Spleen (tissue), 11 donors: ENCODE measurements around the gene ITIH3. TPM values are rescaled to one million over a fixed set of nuclear protein-coding genes. Genes with fewer than 3 reads are reported as not detected.

ENCODE experiments used
- DNase-seq: peaks from one replicate; pipeline ENCODE4 v3.0.0-alpha.2; 2020
- H3K27ac ChIP-seq, 8 donors: fragments of 200-600 bp; sonication (generic) in 7 of 8; 1 replicate in 4 of 8; 2 replicates in 4 of 8; pipeline versions ENCODE4 v1.5.0 to v1.8.0; 2016 to 2021; ENCODE audit warnings: inconsistent platforms in 4 of 8, mild to moderate bottlenecking in 4 of 8, moderate library complexity in 1 of 8
- H3K27me3 ChIP-seq, 7 donors: fragments of 200-600 bp; sonication (generic) in 6 of 7; replicated peaks in 1 of 7; 1 replicate in 4 of 7; 2 replicates in 3 of 7; pipeline versions ENCODE4 v1.5.0 to v1.8.0; 2016 to 2021; ENCODE audit warnings: inconsistent platforms in 3 of 7, mild to moderate bottlenecking in 1 of 7
- H3K36me3 ChIP-seq, 6 donors: fragments of 200-600 bp; sonication (generic) in 5 of 6; 1 replicate in 4 of 6; 2 replicates in 2 of 6; pipeline versions ENCODE4 v1.5.0 to v1.8.0; 2016 to 2021; ENCODE audit warnings: inconsistent platforms in 2 of 6
- H3K4me1 ChIP-seq, 6 donors: fragments of 200-600 bp; sonication (generic) in 5 of 6; 1 replicate in 3 of 6; 2 replicates in 3 of 6; pipeline versions ENCODE4 v1.5.0 to v1.8.0; 2016 to 2021; ENCODE audit warnings: inconsistent platforms in 3 of 6
- H3K4me3 ChIP-seq, 8 donors: fragments of 200-600 bp; sonication (generic) in 7 of 8; 1 replicate in 4 of 8; 2 replicates in 4 of 8; pipeline versions ENCODE4 v1.5.0 to v1.8.0; 2016 to 2021; ENCODE audit warnings: inconsistent platforms in 4 of 8, mild to moderate bottlenecking in 4 of 8, moderate library complexity in 2 of 8
- H3K9me3 ChIP-seq, 8 donors: fragments of 200-600 bp; sonication (generic) in 7 of 8; 1 replicate in 4 of 8; 2 replicates in 4 of 8; pipeline versions ENCODE4 v1.5.0 to v1.8.0; 2016 to 2021; ENCODE audit warnings: inconsistent platforms in 4 of 8
- POLR2A ChIP-seq, 3 donors: fragments of 450-650 bp; IDR thresholded peaks; one replicate each; pipeline ENCODE4 v1.5.1; 2017; ENCODE audit warnings: antibody characterized with exemption in 3 of 3, mild to moderate bottlenecking in 1 of 3
- POLR2AphosphoS5 ChIP-seq, 3 donors: sonication (generic); formaldehyde crosslinking; IDR thresholded peaks; one replicate each; pipeline ENCODE4 v1.5.1; 2017; ENCODE audit warnings: antibody characterized with exemption in 3 of 3
- WGBS, 5 donors: extraction: QIAGEN DNeasy Blood & Tissue Kit in 3 of 5; methylation state at CpG; one replicate each; pipeline versions ENCODE4 v1.1.5 to v1.1.7; 2013 to 2018; 5-methylcytosine and 5-hydroxymethylcytosine counted together
- intact Hi-C: fragments of 100-400 bp; cut with DNase I; formaldehyde crosslinking; loops from one replicate; pipeline ENCODE4 v1.15.0; 2023; ENCODE audit warnings: low total_unique reads
- polyA plus RNA-seq, 3 donors: library from polyadenylated mRNA; stranded (reverse); fragments of 200-250 nt; gene quantifications; one replicate each; pipeline ENCODE4 v1.2.1, GENCODE V29; 2013
- total RNA-seq, 7 donors: library from RNA; depleted of rRNA in 3 of 7; stranded (reverse); fragments of >200 nt in 3 of 7; fragmentation: NEBNext Ultra II Directional in 4 of 7; extraction: Animal tissue kit (Norgen Biotek cat#: 25700) in 4 of 7; gene quantifications; one replicate each; pipeline versions ENCODE4 v1.1.0 to v1.2.1, GENCODE V29; 2016 to 2021
- TF ChIP-seq, protein P1 (sequence below), 11 experiments: fragments of 200-600 bp in 7 of 11; fragments of 450-650 bp in 4 of 11; sonication (generic) in 4 of 11; IDR thresholded peaks in 8 of 11; conservative IDR thresholded peaks in 3 of 11; 1 replicate in 7 of 11; 2 replicates in 4 of 11; pipeline versions ENCODE4 v1.4.0 to v1.8.0; 2016 to 2021; ENCODE audit warnings: antibody characterized with exemption in 11 of 11, inconsistent platforms in 4 of 11, mild to moderate bottlenecking in 1 of 11
- donor health status: healthy with polysubstance abuse.
- donor health status: DM: no; HTN: no; CAD: no; lungs with moderate emphysema.
- donor health status: DM: no; HTN: no; CAD: no.
- donor health status: Bipolar disorder and iron deficiency.
- donor health status: healthy.
- donor health status: DM: no; HTN: no; CAD: no.
- donor health status: DM: yes; HTN: yes; CAD: no.

Gene ITIH3
- total and polyA plus RNA-seq, 10 donors = 8.0 to 53.7 (median 16.5) TPM

DNA sequence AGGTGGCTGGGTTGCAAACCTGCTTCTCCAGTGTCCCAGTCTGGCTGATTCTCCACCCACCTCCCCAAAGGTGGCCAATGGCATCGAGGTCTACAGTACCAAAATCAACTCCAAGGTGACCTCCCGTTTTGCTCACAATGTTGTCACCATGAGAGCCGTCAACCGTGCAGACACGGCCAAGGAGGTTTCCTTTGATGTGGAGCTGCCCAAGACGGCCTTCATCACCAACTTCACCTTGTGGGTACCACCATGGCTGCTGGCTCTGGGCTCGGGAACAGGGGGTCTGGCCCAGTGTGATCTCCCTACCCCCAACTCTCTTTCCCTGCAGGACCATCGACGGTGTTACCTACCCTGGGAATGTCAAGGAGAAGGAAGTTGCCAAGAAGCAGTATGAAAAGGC lies 1.8 kb downstream of the ITIH3 start:
- intact Hi-C loops = no loop called here
- Histone ChIP-seq H3K36me3 (no peaks in the 10 kb centered on the region), H3K27ac (no peak overlapping the region), H3K9me3 (no peaks in the 10 kb centered on the region), H3K4me3 (no peak overlapping the region), H3K4me1 (peaks cover 0 to 20% (median 0%) of the 10 kb centered on the region in 6 donors), H3K27me3 (no peaks in the 10 kb centered on the region)
- WGBS, 5 donors = 78 to 97% (median 93%) methylated on average over 9 of the region's 9 CpGs
- no peak for TF ChIP-seq POLR2AphosphoS5 (IDR thresholded peaks at IDR 0.05)
- TF ChIP-seq, protein P1, sequence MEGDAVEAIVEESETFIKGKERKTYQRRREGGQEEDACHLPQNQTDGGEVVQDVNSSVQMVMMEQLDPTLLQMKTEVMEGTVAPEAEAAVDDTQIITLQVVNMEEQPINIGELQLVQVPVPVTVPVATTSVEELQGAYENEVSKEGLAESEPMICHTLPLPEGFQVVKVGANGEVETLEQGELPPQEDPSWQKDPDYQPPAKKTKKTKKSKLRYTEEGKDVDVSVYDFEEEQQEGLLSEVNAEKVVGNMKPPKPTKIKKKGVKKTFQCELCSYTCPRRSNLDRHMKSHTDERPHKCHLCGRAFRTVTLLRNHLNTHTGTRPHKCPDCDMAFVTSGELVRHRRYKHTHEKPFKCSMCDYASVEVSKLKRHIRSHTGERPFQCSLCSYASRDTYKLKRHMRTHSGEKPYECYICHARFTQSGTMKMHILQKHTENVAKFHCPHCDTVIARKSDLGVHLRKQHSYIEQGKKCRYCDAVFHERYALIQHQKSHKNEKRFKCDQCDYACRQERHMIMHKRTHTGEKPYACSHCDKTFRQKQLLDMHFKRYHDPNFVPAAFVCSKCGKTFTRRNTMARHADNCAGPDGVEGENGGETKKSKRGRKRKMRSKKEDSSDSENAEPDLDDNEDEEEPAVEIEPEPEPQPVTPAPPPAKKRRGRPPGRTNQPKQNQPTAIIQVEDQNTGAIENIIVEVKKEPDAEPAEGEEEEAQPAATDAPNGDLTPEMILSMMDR (IDR thresholded peaks at IDR 0.05 in 8 of 11, conservative IDR thresholded peaks at IDR 0.05 in 3 of 11) = no peak
- TF ChIP-seq POLR2A (IDR thresholded peaks at IDR 0.05) = no peak
- no peak for DNase-seq

GRCh38 chr3:52798376-52798977 lies 3.9 kb downstream of the ITIH3 start:
- H3K4me1 ChIP-seq = peaks cover 0 to 17% (median 0%) of the 10 kb centered on the region in 6 donors
- no peaks in the 10 kb centered on the region for H3K27me3 ChIP-seq
- no peak overlapping the region for H3K4me3 ChIP-seq
- peak overlapping the region in 1 of 8 donors; percentile 22 for H3K27ac ChIP-seq
- no peaks in the 10 kb centered on the region for H3K36me3 ChIP-seq
- no peak for DNase-seq
- 84 to 90% (median 86%) methylated on average over 8 to 10 of the region's 10 CpGs for whole genome bisulfite sequencing, 5 donors
- no peaks in the 10 kb centered on the region for H3K9me3 ChIP-seq
- intact Hi-C loops = no loop called here
- no peak for TF ChIP-seq POLR2AphosphoS5 (IDR thresholded peaks at IDR 0.05)
- no peak for TF ChIP-seq POLR2A (IDR thresholded peaks at IDR 0.05)
- TF ChIP-seq, protein P1 (IDR thresholded peaks at IDR 0.05 in 8 of 11, conservative IDR thresholded peaks at IDR 0.05 in 3 of 11) = no peak

DNA sequence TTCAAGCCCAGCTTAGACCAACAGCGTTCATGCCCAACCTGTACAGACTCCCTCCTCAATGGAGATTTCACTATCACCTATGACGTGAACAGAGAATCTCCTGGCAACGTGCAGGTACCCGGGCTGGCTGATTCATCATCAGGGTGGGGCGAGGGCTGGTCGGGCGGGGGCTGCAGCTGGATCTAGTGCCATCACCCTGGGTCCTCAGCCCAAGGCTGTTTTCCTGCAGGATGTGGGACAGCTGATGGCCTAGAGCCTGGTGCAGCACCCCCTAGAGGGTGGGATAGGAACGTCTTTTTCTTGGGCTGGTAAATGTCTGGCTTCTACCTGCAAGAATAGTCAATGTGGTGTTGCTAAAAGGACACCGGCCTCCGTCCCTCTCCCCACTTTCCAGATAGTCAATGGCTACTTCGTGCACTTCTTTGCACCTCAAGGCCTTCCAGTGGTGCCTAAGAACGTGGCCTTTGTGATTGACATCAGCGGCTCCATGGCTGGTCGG lies 4.4 kb downstream of the ITIH3 start:
- WGBS, 5 donors = 67 to 79% (median 71%) methylated on average over 12 to 14 of the region's 14 CpGs
- H3K4me3 ChIP-seq = no peak overlapping the region
- no peak for TF ChIP-seq POLR2AphosphoS5 (IDR thresholded peaks at IDR 0.05)
- TF ChIP-seq, protein P1 (IDR thresholded peaks at IDR 0.05 in 8 of 11, conservative IDR thresholded peaks at IDR 0.05 in 3 of 11) = peak in 5 of 11 experiments; percentile 40 to 56 (median 45)
- H3K9me3 ChIP-seq = no peaks in the 10 kb centered on the region
- H3K4me1 ChIP-seq = peaks cover 0 to 13% (median 0%) of the 10 kb centered on the region in 6 donors
- intact Hi-C loops = no loop called here
- no peaks in the 10 kb centered on the region for H3K36me3 ChIP-seq
- no peak for DNase-seq
- H3K27ac ChIP-seq = peak overlapping the region in 1 of 8 donors; percentile 30
- no peaks in the 10 kb centered on the region for H3K27me3 ChIP-seq

DNA sequence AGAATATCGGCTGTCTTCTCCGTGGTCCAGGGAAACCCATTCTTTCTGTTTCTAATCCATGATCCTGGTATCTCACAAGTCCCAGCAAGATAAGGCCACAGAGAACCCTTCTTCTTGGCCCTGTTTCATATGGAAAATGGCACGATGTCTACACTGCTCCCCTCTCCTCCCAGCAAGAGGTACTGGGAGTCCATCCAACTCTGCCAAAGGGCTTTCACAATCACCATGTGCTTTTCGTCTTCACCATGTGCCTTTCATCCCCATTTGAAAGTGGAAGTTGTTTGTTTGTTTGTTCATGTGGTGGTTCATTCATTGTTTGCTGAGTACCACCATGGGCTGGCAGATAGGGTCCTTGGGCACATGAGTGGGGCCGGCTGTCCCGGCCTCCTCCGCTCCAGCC lies 5.5 kb downstream of the ITIH3 start:
- no peaks in the 10 kb centered on the region for H3K9me3 ChIP-seq
- TF ChIP-seq, protein P1 (IDR thresholded peaks at IDR 0.05 in 8 of 11, conservative IDR thresholded peaks at IDR 0.05 in 3 of 11) = no peak
- TF ChIP-seq POLR2AphosphoS5 (IDR thresholded peaks at IDR 0.05) = peak in 1 of 3 donors; percentile 28
- peaks cover 0 to 8% (median 0%) of the 10 kb centered on the region in 6 donors for H3K4me1 ChIP-seq
- H3K27me3 ChIP-seq = no peaks in the 10 kb centered on the region
- no peak for DNase-seq
- 84 to 91% (median 86%) methylated on average over 7 of the region's 7 CpGs for WGBS, 5 donors
- no peak overlapping the region for H3K4me3 ChIP-seq
- H3K36me3 ChIP-seq = no peaks in the 10 kb centered on the region
- intact Hi-C loops = no loop called here
- peak overlapping the region in 3 of 8 donors; percentile 4 to 30 (median 5) for H3K27ac ChIP-seq
